GM19324 (cell line): ENCODE data around the gene TFAP2B.

Source experiments
- ATAC-seq: cut with Tn5 transposase; IDR thresholded peaks from one replicate; pipeline ENCODE4 v1.9.1; 2021; ENCODE audit warnings: mild to moderate bottlenecking, moderate library complexity; ENCODE audit not compliant: unreplicated experiment, low FRiP score

TFAP2B gene

DNA sequence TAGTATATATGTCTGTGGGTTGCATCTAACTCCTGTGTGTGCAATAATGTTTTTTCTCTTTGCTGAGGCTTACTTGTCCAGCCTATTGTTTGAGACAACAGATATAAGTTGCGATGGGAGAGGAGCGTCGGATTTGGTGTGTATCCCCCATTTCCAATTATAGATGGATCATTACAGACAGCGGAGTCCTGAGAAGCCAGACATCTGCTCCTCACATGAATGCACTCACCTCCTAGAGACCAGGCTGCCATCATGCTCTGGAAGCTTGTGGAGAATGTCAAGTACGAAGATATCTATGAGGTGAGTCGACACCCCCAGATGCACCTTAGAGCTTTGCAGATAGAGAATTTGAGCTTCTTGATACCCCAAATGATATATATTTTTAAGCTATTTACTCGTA is at the start of gene TFAP2B:
Gene TFAP2B, plus strand, starts transcription at position 199 of the 400 bp plus-strand sequence. Its CDS starts 21 bp downstream, at position 220.
- ATAC-seq, result no peak

DNA sequence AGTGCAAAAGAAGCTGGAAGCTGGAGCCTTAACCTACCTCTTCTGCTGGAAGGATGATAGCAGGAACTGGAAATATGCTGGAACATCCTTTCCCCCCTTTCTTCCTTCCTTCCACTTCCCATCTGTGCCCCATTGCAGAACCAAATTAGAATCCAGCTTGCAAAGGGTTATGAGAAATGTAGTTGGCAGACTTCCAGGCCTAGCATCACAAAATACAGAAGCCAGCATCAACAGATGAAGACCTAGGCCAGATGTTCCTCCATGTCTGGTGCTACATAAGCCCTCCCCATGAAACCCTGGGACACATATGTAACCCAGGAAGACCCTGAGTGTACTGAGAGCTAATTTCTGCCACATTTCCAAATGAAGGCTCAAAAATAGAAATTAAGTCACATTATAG is 40.0 kb upstream of the TFAP2B start:
- no peak for ATAC-seq

DNA sequence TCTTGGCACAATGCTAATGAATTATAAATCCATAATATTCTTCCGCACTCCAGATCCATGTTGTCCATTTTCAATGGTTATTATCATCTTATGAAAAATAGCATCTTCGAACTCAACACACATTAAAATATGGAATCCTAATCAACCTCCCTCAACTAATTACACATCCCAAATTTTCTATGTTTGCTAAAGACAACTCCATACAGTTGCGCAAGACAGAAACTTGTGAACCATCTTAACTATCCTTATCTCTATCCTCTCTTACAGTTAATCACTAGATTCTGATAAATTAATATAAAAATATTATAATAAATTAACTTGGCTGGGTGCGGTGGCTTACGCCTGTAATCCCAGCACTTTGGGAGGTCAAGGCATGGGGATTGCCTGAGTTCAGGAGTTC is 38.3 kb upstream of the TFAP2B start:
- no peak for ATAC-seq

DNA sequence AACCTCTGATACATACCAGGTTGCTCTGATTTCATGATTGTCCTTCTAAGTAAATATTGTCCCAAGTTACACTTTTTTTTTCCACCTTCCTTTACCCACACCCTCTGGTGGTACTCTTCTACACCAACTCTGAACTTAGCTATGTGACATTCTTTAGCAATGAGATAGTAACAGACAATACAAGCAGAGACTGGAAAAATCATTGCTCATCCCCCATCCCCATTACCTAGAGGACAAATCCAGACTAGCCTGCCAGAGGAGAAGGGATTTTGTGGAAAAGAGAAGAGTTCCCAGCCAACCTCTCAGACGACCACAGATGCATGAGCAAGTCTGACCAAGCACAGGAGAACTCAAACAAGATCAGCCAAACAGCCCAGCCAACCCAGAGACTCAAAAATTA is 32.8 kb upstream of the TFAP2B start:
- no peak for ATAC-seq

DNA sequence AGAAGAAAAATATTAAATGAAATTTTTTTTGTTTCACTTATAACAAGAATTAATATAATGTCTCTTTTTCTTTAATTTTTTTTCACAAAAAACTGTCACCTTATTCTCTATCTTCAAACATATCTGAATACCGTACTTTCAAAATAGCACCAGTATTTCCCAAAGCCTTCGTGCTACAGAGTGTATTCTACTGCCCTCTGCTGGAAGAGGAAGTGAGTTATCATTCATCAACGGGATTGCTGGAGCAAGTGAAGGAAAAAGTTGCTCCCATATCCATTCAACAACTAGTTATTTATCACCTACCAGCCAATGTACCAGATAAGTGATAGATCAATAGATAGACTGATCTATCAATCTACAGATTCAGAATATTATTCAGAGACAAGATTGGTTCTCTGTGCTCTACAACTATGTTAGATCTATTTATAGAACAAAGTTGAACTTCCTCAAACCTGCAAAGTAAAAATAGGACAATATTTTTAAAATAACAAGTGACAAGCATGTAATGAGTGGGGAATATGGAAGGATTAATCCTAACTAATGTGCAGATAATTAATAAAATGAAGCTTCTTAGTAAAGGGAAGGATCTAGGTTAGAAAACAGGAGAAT is 26.7 kb upstream of the TFAP2B start:
- peak; percentile 50 for ATAC-seq

DNA sequence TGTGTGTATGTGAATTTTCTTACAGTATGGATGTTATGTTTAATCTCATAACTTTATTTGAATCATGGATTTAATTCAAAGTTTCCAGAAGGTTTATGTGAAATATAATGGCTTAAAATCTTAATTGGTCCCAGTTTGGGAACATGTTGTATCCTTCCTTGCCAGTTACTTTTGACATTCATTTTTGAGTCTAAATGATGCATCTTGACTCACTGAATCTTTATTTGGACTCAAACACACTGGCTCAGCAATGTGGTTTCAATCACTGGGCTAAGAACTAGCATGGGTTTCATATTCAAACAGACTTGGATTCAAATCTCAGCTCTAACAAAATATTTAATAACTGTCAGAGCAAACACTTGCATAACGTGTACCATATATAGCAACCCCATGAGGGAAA is 25.9 kb upstream of the TFAP2B start:
- ATAC-seq, result no peak

DNA sequence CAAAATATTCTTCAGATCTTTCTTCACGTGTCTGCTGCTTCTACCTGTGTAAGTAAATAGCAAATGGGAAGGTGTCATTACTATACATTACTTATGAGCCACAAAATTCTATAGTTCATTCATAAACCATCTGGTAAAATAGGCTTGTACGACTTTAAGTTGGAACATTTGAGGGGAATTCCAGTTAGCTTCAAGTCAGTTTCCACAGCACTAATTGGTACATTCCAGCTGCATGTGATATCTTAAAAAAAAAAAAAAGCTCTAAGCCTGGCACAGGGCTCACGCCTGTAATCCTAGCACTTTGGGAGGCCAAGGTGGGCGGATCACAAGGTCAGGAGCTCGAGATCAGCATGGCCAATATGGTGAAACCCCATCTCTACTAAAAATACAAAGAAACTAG is 23.1 kb upstream of the TFAP2B start:
- ATAC-seq, result no peak

DNA sequence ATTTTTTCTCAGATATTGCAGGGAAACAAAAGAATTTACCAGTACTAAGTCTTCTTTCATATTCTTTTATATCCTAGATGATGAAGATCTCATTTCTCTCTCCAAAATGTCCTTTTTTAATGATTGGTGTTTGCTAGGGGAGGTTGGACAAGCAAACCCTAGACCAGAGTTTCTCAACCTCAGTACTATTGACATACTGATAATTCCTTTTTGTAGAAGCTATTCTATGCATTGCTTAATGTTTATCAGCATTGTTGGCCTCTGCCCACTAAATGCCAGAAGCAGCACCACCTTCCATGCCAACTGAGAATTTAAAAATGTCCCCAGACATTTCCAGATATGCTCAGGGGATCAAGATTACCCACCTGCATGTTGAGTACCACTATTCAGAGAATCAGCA is 14.4 kb upstream of the TFAP2B start:
- ATAC-seq, result no peak

DNA sequence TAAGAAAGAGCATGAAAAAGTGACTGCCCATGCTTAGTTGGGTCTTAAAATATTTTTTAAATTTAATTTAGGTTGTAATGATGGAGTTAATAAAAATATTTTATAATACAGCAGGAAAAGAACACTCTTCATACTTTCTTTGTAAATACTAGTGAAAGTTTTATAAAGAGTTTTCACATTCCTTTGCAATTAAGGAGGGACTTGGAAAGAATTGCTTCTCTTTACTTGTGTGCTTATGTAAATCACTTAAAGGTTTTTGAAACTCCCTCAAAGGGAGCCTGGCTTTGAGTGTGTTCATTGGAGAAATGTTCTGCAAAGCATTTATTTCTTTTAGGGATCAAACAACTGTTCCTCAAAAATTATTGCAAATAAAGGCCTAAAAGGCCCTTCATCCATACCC is 11.6 kb upstream of the TFAP2B start:
- ATAC-seq, result no peak

DNA sequence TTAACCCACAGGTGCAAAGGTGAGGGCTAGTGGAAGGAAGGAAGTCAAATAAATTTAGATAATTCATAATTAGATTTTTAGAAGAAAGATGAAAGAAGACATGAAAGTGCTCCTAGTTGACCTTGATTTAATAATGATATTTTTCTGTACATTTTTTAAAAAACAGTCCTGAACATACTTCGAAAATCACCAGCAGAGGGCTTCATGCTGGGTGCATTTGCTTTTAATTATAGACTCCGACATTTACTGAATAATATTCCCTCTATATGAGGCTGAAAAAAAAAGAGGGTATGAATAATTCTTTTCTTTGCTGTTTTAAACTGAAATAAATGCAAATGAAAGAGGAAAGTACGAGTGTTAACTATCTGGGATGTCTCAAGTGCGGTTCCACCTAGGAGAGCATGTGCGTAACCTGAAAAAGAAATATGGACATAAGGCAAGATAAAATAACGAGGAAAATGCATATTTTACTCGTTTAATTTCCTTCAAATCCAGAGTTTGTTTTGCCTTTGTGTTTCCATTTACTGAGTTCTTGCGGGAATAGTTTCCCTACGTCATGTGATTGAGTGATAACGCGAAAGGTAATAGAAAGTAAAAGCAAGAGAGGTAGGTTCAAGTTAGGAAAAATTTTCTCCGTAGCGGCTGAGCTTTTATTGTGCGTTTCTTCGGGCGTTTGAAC is 3.1 kb upstream of the TFAP2B start:
- peak; percentile 36 for ATAC-seq

DNA sequence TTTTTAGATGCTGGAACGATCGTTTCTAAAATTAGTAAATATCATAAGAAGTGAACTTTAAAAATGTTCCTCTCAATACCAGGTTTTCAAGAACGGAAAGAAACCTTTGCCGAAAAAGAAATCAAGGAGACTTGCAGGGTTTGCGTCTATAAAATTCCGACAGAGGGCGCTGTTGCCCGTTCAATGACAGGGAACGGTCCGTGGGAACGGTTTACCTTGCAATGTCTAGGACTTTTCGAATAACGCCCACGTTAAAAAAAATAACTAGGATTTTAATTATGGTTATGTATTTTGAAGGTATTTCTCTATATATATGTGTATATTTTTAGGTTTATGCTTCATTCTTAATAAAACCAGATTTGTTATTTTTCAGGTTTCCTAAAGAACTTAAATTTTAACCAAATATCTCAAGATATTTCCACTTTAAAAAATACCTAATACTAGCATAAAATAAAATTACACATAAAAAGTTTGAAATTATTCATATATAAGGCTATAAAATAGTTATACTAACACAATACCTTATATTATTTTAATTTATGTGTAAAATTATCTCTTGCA is 2.5 kb upstream of the TFAP2B start:
- ATAC-seq, result peak; percentile 48

DNA sequence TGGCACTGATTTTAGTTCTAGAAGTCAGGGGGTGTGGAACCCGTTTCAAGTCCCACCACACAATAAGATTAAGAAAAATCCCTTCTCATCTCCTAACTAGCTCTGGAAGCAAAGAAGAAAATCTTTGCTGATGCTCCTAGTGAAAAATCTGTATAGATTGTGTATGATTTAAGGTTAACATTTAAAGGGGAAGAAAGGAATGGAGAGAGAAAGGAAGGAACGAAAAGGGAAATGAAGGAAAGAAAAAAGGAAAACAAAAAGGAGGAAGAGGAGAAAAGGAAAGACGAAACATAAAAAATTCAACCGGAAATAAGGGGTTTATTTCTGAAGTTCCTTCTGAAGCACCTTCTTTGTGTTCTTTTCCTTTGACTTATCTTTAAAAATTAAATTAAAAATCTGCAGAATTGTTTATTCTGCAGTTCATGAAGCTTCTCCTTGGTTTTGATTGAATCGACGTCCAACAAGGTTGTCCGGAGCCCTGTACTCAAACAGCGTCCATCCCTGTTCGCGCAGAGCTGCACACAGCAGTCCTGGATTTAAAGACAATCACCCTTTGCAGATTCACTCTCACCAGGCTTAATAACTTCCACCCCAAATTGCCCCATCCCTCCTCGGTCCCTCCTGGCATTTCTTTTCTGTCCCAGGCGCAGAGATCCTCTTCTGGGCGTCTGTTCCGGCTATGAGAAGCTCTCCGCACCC is 1.6 kb upstream of the TFAP2B start:
- ATAC-seq, result no peak

DNA sequence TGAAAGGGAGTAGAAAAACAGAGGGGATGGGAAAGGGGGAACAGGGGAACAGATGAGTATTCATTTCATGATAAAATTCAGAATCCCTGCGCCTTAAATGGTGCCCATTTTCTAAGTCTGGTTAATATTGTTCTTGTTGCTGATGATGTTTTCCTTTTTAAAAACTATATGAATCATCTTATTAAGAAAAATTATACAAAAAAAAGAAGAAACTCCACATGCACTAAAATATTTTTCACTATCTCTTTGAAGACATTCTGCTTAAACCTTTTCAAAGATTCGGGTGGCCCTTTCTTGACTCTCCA is 1.1 kb upstream of the TFAP2B start:
- ATAC-seq, result no peak

DNA sequence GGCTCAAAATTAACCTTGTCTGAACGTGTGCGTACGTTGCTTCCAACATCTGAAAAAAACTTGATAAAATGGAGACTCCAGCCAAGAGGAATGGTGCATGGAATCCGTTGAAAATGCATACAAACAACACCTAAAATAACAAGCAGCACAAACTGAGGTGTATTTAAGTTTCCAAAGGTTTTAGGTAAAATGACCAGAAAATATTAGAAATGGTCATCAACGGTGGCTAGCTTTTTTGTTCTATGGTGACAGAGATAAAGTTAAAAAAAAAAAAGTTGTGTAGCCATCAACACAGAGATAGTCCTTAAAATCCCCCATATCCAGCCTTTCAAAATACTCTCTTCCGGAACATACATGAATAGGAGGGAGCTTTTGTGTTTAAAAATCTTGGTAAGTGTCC is 651 bp upstream of the TFAP2B start:
- ATAC-seq, result no peak

DNA sequence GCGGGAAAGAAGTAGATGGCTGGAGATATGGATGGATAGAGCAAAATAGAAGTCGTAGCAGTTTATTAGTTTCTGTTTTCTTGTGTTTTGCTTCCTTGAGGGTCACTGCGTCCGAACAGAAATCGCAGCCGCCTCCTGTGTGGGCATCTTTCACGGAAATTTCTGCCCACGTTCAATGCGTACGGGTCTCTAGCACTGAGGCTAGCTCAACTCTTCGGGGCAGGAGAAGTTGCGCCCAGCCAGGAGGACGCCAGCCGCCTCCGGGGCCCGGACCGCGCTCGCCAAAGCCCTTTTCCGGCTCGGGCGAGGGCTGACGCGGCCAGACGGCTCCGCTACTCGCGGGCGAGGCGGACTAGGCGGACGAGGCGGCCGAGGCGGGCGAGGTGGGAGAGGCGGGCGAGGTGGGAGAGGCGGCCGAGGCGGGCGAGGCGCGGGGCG is 814 bp downstream of the TFAP2B start:
- no peak for ATAC-seq

DNA sequence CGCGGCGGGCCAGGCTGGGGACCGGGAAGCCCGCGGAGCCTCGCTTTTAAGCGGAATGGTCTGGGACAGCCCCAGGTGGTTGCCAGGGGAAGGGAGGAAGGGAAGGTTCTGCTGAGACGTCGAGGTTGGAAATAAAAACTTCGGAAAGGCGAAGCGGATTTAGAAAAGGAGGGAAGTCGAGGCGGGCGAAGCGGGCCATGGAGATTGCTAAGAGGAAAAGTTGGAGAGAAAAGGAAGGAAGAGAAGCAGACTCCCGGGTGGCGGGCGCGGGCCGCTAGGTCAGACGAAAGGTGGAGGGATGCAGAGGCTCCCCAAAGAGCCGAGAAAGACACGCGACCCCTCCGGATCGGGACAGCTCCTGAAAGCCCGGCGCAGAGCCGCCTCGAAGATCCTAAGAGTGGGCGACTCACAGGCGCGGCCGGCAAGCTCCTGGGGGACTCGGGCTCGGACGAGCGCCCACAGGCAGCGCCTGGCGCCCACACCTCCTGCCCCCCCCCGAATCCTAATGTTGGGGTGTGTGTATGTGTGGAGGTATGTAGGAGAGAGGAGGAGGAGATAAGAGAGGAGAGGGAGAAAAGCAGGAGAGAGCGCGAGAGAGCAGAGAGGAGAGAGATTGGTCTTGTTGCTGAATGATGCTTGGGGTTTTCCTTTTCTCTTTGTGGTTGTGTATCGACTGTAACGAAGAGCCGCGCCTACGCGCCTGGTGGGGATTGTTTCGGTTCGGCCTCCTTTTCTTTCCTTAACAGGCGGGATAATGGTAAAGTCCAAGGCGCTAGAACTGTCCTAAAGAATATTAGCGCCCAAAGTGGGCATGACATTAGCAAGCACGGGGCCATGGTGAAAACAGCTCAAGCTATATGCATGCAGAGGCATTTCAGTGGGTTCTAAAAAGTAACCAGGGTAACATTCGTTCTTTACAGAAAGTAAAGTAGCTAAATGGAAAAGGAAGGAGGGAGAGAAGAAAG is 1.5 kb downstream of the TFAP2B start:
- no peak for ATAC-seq

DNA sequence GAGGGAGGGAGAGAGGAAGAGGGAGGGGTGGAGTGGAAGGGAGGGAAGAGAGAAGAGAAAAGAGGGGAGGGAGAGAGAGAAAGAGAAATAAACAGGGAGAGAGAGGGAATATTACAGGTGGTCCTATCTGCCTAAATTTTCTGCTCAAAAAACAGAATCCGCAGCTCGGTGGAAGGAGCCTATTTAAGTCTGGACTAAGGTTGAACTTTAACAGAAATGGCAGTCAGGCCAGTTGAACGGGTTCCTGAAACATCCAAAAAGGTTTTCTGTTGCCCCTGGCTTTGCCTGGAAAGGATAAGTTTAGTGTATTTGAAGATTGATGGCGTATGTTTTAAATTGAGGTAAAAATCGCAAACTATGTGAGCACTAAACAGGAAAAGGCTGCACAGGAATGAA is 2.2 kb downstream of the TFAP2B start:
- no peak for ATAC-seq

DNA sequence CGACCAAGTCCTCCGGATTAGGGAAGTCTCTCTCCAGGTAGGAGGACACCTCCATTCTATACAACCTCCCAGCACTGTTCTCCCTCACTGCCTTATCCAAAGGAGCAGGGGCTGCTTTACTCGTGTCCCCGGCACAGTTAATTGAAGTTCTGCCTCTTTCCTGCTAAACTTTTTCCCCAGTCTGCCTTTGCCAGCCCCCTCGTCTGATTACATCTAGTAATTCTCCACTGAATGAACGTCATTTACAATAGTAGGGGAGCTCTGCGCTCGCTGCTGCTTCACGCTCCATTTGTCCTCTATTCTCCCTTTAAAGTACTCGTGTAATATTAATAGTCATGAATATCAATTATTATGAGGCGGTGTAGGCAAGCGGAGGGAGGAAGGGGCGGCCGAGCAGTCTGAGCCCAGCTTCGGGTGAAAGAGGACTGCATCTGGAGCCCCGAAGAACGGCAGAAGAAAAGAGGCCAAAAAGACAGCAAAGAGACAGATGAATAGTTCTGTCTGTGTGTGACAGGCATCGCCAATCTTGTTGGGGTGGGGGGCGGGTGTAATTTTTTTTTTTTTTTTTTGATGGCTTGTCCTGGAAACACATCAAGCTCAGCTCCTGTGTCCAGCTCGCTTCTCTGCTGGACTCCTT is 2.9 kb downstream of the TFAP2B start:
- no peak for ATAC-seq

DNA sequence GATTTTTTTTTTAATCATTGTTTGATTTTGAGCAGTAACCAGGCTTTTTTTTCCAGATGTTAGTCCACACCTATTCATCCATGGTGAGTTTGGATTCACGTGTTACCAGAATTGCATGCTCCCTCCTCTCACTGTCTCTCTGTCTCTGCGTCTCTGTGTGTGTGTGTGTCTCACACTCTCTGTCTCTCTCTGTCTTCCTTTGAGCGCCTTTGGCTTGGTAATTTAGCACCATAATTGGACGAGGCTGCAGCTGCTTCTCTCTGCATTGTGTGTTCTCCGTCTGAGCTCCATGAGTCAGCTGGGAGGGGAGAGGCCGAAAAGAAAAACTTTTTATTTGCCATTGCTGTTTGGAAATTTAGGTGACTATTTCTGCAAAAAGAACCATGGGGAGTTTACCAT is 3.4 kb downstream of the TFAP2B start:
- no peak for ATAC-seq
